ENCODE measurements around the gene NSMF.

The NSMF gene

DNA sequence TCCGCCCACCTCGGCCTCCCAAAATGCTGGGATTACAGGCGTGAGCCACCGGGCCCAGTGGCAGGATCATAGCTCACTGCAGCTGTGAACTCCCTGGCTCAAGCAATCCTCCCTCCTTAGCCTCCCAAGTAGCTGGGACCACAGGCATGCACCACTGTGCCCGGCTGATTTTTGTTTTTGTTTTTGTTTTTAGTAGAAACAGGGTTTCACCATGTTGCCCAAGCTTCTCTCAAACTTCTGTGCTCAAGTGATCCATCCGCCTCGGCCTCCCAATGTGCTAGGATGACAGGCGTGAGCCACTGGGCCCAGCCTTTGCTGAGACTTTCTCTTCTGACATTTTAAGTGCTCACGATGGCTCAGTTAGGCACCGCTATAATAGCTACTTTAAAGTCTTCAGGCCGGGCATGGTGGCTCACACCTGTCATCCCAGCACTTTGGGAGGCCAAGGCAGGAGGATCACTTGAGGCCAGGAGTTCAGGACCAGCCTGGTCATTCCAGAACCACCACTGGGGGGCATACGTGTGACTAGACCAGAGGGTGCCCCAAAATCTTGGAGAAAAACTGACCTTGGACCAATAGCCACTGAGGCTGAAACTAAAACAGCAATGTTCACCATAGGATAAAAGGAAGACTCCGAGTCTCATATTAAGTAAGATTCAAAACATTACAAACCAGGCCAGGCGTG is 14.9 kb downstream of the NSMF start:
- no peak for DNase-seq

DNA sequence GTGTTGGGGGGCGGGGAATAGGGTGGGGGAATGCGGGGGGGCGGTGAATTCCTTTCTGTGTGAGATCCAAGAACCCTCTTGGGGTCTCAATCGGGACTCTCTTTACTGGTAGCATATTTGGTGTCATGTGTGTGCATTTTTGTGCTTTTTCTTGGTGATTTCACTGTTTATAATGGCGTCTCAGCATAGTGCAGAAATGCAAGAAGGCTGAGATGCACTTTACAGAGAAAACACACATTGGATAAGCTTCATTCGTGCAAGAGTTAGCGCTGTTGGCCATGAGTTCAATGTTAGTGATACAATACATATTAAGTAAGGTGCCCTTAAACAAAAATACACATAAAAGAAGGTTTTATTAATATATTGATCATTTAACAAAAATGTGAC is 17.2 kb downstream of the NSMF start:
- no peak for DNase-seq

DNA sequence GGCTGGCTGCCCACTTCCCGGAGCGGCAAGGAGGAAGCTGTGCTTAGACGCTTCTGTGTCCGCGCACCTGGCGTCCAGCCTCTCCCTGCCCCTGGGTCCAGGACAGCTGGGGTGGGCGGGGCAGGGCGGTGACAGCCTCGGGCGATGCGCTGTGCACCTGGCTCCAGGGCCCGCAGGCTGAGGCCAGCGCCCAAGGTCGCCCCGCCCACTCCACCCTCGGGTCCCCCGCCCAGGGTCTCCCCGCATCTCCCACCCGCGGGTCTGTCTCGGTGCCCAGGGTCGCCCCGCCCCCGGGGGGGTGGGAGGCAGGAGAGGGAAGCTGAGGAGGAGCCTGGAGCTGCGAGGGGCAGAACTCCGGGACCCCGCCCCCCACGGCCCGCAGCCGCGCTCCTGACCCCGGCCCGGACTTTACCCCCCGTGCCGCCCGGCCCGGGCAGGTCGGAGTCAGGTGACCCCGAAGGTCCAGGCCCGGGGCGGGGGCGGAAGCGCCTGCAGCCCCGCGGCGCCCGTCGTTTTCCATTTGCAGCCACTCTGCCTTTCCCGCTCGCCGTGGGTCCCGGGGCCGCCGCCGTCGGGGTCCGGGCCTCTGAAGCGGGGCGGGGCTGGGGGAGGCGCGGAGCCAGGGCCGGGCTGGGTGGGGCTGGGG is 17.7 kb downstream of the NSMF start, which contains the start of gene ENTPD8:
Gene ENTPD8 (minus strand): TSS at position 69 of the 646 bp plus-strand sequence. CDS start 3,072 bp downstream, outside the sequence.
- DNase-seq = peak; percentile 76

DNA sequence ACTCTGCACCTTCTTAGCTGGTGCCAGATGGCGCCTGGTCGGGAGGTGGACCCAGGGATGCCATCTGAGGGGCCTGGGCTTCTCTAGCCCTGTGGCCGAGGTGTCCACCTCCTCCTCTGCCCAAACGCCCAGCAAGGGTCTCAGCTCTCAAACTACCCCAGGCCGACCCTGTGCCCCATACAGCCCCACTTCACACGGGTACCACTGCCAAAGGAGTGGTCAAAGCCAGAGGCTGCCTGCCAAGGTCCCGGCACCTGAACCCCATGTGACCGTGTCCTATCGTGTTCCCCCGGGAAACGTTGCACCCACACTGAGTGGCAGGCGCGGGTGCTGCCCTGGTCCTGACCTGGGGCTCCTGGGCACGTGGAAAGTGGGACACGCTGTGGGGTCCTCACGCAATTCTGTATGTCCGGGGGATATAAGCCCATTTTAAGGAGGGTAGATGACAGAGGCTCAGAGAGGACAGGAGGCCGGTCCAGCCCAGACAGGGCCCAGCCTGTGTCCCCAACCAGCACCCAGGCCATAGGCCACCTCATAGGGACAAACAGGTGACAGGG is 19.9 kb downstream of the NSMF start:
- no peak for DNase-seq

DNA sequence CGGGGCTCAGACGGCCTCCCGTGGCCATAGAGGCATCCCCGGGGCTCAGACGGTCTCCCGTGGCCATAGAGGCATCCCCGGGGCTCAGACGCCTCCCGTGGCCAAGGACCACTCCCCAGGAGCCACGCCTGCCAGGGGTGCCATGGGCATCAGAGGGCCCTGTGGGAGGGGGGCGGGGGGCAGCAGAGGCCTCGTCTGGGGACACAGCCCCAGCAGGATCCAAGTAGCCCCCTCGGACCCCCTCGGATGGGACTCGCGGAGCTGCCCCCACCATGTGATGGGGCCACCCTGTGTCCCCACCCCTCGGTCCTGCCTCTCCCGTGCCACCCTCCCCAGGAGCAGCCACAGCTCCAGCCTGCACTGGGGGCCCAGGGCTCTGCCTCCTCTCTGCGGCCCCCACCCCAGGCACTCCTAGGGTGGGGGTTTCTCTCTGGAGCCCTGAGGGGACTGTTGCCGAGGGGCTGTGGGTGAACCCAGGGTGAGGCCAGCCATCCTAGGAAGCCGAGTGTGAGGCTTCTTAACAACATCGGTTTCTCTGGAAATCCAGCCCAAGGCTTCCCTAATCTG is 20.5 kb downstream of the NSMF start:
- DNase-seq = no peak

DNA sequence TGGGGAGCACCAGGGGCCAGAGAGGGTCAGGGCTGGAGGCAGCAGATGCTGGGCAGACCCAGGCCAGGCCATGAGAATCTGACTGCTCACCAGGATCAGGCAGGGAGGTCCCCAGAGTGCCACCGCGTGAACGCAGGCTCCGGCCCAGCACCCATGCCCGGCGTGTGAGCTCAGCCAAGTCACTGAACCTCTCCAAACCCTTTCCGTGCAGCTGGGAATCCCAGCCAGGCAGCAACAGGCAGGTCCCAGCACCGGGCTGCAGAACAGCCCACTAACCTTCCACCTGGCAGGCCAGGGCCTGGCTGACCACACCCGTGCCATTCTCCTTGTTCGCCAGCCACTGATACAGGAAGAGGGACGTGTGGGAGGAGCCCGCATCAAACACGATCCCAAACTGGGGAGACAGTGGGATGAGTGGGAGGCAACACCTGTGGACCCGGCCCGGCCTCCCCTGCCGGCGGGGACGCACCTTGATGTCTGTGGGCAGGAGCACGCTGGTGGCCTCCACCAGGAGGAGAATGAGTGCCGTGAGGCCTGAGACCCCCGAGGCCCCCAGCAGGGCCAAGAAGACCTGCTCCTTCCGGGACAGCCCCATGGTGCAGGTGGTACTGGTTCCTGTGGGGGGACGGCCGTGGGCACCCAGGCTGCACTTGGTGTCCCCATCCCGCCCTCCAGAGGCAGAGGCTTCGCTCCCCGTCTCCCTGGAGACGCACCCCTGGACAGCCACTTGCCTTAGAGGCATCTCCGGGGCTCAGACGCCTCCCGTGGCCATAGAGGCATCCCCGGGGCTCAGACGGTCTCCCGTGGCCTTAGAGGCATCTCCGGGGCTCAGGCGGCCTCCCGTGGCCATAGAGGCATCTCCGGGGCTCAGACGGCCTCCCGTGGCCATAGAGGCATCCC is 21.2 kb downstream of the NSMF start:
- no peak for DNase-seq

DNA sequence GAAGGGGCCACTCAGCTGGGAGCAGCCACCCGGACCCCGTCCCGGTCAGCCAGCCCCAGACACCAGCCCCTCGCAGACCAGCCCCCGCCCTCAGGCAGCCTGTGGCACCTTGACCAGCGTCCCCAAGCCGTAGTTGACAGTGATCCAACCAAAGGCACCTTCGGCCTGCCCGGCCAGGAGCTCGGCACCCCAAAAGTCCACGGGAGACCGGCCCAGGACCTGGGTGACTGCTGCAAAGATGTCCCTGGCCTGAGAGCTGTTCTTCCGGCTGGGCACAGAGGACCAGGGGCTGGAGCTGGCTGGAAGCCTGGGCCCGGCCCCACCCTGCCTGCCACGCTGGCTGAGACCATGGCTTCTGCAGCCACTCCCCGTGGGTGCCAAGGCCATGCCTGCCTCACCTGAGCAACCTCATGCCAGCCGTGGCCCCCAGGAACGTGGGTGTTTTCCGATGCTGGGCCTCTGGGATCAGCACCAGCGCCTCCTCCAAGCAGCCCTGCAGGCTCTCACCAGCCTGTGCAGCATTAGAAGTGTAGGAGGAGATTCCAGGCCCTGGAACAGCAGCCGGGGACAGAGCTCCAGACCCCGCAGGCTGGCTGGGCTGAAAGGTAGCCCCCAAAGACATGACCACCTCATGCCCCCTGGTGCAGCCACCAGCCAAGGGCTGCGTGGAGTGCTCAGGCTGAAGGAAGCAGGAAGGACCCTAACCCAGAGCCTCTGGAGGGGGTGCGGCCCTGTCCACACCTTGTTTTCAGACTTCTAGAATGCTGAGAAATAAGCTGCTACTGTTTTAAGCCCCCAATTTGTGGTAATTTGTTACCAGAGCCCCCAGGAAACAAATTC is 22.2 kb downstream of the NSMF start:
- DNase-seq = no peak

DNA sequence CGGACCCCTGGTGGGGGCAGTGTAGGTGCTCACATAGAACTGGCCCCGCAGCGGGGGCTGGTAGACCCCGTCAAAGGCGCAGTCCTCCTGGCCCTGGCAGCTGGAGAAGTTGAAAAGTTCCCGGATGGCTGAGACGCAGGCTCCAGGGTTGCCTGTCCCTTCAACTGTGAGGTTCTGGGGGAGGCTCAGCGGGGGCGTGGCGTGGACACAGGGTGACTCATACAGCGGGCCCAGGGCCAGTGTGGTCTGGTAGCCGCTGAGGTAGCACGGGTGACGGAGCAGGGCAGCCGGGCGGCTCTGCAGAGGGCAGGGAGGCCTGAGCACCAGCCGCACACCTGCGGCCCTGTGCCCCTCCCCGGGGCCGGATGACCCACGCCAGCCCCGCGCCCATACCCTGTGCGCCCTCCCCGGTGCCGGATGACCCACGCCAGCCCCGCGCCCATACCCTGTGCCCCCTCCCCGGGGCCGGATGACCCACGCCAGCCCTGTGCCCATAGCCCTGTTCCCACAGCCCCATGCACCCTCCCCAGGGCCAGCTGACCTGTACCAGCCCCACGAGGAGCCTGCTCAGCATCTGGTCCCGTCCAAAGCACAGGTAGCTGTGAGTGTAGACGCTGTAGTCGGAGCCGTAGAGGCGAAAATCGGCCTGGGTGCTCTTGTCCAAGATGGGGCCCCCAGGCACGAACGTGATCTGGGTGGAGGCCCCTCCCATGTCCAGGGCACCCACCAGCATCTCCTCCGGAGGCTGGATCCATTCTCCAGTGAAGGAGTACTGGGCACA is 23.0 kb downstream of the NSMF start:
- no peak for DNase-seq

DNA sequence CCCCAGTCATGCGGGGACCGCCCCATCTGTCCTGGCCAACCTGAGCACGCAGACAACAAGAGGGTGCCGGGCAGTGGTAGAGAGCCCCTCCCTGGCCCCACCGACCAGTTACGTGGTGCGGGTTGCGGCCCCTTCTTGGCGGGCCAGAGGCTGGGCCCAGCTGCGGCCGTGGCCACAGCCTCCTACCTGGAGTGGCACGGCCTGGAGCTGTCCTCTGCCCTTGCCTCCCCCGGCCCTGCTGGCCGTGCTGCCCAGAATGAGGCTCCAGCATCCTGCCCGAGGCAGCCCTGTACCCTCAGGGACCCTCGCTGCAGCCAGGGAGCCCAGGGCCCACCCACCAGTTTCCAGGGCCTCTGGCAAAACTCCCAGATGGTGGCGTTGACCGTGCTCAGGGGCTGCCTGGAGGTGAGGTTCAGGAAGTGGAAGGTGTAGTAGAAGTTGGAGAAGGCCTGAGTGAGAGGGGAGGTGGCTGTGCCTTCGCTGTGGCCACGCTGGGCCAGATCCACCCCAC is 23.7 kb downstream of the NSMF start:
- DNase-seq = no peak

DNA sequence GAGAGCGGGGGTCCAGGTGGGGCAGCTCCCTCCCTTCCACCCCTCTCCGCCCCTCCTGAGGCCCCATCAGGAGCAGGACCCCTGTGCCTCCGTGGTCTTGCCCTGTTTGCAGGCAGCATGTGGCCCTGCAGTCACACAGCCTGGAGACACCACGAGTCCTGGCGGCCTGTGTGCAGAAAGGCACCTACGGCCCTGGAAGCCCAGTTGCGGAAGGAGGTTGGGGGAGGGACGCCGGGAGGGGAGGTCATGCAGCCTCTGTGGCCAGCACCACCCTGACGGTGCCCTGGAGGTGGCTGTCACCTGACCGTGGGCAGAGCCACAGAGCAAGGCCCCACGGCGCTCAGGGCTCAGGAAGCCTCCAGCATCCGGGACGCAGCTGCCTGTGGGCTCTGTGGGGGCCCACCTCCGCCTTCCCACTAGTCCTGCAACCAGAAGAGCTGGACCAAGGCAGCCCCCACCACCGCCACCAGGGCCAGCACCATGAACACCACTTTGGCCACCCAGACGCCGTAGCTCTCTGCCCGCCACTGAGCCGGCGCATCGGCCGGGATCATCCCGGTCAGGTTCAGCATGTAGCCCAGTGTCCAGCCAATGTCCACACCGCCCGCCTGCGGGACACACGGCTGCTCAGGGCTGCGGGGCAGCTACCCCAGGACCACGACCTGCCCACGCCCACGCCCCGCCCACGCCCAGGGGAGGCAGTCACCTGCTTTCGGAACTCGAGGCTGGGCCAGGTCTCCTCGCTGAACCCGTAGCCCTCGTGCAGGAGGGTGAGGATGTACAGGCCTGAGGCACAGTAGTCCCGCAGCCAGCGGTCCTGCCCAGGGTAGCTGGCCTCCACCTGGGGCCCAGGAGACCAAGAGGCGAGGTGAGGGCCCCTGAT is 24.4 kb downstream of the NSMF start:
- no peak for DNase-seq

DNA sequence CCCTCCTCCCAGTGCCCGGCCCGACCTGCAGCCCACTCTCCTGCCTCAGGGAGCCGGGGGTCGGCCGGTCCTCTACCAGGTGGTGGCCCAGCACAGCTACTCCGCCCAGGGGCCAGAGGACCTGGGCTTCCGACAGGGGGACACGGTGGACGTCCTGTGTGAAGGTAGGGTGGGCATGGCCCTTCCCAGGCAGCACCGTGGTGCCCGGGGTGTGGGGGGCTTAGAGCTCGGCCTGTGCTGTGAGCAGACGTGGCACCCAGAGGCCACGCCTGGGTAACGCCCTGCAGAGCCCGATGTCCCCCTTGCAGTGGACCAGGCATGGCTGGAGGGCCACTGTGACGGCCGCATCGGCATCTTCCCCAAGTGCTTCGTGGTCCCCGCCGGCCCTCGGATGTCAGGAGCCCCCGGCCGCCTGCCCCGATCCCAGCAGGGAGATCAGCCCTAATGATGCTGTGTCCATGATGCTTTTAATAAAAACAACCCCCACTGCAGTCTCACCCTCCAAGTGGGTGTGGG is 25.2 kb downstream of the NSMF start:
- DNase-seq = no peak

DNA sequence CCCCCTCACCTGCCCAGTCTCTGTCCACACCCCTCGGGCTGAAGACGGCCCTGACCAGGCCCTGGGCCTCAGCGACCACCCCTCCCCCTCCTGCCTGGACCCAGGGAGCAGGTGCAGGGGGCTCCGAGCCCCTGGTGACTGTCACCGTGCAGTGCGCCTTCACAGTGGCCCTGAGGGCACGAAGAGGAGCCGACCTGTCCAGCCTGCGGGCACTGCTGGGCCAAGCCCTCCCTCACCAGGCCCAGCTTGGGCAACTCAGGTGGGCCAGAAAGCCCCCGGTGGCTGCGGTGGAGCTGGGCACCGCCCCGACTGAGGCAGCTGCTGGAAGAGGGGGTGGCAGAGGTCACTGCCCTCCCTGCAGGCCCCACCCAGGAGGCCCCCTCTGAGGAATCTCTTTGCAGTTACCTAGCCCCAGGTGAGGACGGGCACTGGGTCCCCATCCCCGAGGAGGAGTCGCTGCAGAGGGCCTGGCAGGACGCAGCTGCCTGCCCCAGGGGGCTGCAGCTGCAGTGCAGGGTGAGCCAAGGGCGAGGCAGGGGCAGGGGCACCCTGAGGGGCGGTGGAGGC is 25.7 kb downstream of the NSMF start:
- DNase-seq = no peak

DNA sequence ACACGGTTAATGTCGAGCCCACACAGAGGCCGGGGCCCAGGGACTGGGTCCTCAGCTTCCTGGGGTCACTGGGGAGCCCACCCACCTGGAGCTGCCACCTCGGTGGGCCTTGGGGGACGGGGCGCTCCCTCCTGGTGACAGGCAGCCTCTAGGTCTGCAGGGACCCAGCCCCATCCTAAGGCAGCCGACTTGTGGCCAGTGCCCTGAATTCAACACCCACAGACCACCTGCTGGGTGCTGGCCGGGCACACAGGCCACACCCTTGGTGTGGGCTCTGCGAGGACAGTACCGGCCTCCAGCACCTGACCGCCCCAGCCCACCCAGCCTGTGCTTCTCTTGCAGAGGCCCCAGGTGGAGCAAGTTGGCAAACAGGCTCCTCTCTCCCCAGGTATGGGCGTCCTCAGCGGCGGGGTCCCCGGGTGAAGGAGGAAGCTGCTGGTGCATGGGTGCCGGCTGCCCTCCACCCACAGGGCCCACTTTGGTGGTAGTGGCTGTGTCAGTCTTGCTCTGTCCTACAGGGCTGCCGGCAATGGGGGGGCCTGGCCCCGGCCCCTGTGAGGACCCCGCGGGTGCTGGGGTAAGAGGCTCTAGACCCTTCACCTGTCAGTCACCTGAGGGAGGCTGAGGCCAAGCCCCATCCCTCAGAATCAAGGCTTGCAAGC is 26.3 kb downstream of the NSMF start:
- no peak for DNase-seq

DNA sequence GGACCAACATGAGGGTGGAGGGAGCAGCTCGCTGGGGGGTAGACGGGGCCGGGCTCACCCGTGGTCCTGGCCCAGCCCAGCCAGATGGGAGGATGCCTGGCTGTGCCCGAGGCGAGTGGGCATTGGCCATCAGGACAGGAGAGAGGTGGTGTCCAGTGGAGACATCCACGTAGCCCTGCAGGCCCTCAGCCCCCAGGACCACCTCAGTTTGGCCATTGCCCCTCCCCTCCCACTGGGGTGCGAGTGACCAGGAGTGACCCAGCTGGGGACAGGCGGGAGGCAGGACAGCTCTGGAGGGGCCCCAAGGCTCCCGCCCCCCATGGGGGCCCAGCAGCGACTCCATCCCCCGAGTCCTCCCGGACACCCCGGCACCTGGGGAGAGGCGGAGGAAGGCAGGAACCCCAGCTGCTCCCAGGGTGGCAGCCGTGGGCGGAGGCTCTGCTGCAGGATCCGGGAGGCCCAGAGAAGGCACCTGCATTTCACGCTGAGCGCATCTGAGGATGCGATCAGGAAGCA is 27.7 kb downstream of the NSMF start:
- no peak for DNase-seq

DNA sequence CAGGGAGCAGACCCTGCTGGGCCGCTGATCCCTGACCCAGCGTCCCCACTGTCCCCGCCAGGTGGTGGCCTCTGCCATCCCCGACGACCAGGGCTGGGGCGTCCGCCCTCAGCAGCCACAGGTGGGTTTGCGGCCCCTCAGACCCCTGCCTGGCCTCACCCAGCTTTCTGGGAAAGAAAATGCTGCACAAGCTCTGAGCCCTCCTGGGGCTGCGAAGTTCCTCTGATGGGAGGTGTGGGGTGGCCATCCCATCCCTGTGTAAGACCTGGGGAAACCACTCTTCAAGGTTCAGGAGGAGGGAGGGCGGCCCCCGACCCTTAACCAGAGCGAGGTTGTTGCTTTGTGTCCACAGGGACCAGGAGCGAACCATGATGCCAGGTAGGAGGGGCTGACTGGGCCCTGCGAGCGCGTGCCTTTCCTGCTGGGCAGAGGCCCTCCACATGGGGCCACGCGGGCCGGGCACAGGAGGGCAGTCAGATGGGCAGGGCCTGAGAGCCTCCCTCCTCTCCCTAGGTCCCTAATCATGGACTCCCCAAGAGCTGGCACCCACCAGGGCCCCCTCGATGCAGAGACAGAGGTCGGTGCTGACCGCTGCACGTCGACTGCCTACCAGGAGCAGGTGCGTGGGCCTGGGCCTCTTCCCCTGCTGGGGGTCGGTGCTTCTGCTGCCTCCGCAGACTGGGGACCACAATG is 28.3 kb downstream of the NSMF start:
- no peak for DNase-seq

DNA sequence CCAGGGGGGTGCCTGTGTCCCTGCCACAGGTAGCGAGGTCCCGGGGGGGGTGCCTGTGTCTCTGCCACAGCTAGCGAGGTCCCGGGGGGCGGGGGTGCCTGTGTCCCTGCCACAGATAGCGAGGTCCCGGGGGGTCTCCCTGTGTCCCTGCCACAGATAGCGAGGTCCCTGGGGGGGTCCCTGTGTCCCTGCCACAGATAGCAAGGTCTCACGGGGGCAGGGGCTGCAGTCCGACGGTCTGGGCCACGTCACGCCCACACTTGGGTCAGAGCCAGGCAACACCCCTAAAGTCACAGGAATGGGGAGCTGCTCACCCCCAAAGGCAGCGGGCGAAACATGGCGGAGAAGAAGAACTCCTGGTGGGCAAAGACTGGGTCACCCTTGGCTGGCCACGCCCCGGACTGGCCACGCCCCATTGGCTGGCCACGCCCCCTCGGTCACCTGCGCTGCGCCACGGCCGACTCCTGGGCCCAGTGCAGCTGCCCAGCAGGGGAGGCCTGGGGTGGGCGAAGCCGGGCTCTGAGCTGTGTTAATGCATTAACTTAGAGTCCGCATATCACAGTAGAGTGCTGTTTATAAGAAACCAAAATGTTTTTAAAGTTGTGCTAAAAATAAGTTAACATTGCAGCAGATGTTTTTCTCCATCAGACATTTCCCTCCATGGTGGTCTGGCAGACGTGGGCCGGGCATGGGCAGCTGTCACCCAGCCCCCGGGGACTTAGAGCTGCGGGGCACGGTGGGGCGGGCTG is 29.0 kb downstream of the NSMF start:
- DNase-seq = no peak

DNA sequence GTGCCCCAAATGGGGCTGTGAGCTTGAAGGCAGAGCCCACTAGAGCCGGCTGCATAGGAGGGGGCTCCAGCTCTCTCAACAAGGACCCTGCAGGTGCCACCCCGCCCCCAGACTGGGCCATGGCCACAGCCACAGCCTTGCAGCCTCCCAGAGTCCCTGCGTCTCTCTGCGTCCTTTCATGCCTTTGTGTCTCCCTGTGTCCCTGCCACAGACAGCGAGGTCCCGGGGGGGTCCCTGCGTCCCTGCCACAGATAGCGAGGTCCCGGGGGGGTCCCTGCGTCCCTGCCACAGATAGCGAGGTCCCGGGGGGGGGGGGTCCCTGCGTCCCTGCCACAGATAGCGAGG is 29.6 kb downstream of the NSMF start:
- DNase-seq = no peak
